ENCODE measurements around the gene B3GALT2. TPM values are rescaled to one million over a fixed set of nuclear protein-coding genes. Genes with fewer than 3 reads are reported as not detected.

The B3GALT2 gene
- total and polyA plus RNA-seq, 2 of the 8 experiments (the other 6 are each of a cell fraction or from before 2014, with no cell fraction given): not detected

GRCh38 chr1:193156822-193157142 is 29.6 kb downstream of the B3GALT2 start:
- H3K79me1 ChIP-seq (ENCODE audit: low read depth, low read length): no peaks in the 10 kb centered on the region
- no peak overlapping the region for H3K4ac ChIP-seq (replicated peaks; ENCODE audit: insufficient read length, low read depth, low read length)
- H3K9ac ChIP-seq (replicated peaks in 1 of 4; ENCODE audit: extremely low read depth in 1 of 4, low read depth in 3 of 4, low read length in 3 of 4): peak overlapping the region in 1 of 4 experiments; percentile 8; a peak in 1 of 7 replicates
- H4K5ac ChIP-seq (ENCODE audit: insufficient read length, low read depth, low read length): no peak overlapping the region
- H3K14ac ChIP-seq (ENCODE audit: insufficient read length): no peak overlapping the region
- no peaks in the 10 kb centered on the region for H3K27me3 ChIP-seq (replicated peaks in 1 of 4; ENCODE audit: control insufficient read depth in 3 of 4, extremely low read depth in 1 of 4, insufficient read depth in 3 of 4, low read length in 3 of 4)
- CTCF ChIA-PET (ENCODE audit: partially characterized antibody): interaction anchor here (0.9 to 1.4 kb wide), 4 partner anchors 13 to 682 kb away, joined by 3 to 5 read pairs (median 3); no protein-coding TSS in a partner anchor
- WGBS, 2 experiments (ENCODE audit: extremely low coverage in 1 of 2, insufficient coverage in 1 of 2, insufficient read length in 1 of 2, insufficient replicate concordance in 2 of 2, low coverage in 1 of 2, low lambda C conversion rate in 2 of 2, missing lambda C conversion rate in 1 of 2): 97% methylated on average over 3 of the region's 3 CpGs; no CpG with 5 or more reads in 1 of the 2 experiments
- no peak overlapping the region for H2AK5ac ChIP-seq (ENCODE audit: low read depth, low read length)
- H2BK20ac ChIP-seq (ENCODE audit: low read length): no peak overlapping the region
- H3K27ac ChIP-seq (ENCODE audit: low read depth, low read length): no peak overlapping the region
- no peak for TF ChIP-seq NRF1 (IDR thresholded peaks at IDR 0.05; ENCODE audit: low read depth, low read length)
- no peak for TF ChIP-seq RNF2 (IDR thresholded peaks at IDR 0.05; ENCODE audit: borderline replicate concordance, low read depth, low read length, missing control alignments, poor library complexity, severe bottlenecking)
- no peak for TF ChIP-seq GABPA (IDR thresholded peaks at IDR 0.05; ENCODE audit: borderline replicate concordance, insufficient read depth, low read length)
- TF ChIP-seq BACH1 (IDR thresholded peaks at IDR 0.05; ENCODE audit: low read length): no peak
- no peak for TF ChIP-seq SP4 (IDR thresholded peaks at IDR 0.05; ENCODE audit: low read length)
- no peak for TF ChIP-seq CHD1 (IDR thresholded peaks at IDR 0.05; ENCODE audit: low read depth, low read length)
- no peak for TF ChIP-seq RAD21 (IDR thresholded peaks at IDR 0.05 in 1 of 2, conservative IDR thresholded peaks at IDR 0.05 in 1 of 2; ENCODE audit: low read depth in 2 of 2, low read length in 2 of 2)
- TF ChIP-seq EP300 (IDR thresholded peaks at IDR 0.05; ENCODE audit: borderline replicate concordance in 1 of 2, low read depth in 2 of 2, low read length in 2 of 2): no peak
- TF ChIP-seq CTCF (IDR thresholded peaks at IDR 0.05; ENCODE audit: control extremely low read depth in 1 of 3, insufficient read depth in 1 of 3, low read depth in 1 of 3, low read length in 3 of 3): no peak
- no peak overlapping the region for H2BK5ac ChIP-seq (ENCODE audit: low read depth, low read length)
- H4K20me1 ChIP-seq (replicated peaks in 1 of 2; ENCODE audit: control insufficient read depth in 1 of 2, insufficient read depth in 2 of 2, low read length in 2 of 2): no peaks in the 10 kb centered on the region
- no peaks in the 10 kb centered on the region for H3K4me1 ChIP-seq (replicated peaks in 1 of 4; ENCODE audit: control insufficient read depth in 3 of 4, insufficient read depth in 4 of 4, low read length in 3 of 4)
- no peaks in the 10 kb centered on the region for H3K9me3 ChIP-seq (ENCODE audit: insufficient read depth in 2 of 2, low read depth in 1 of 2, low read length in 1 of 2)
- H3K23ac ChIP-seq (ENCODE audit: insufficient read length): no peak overlapping the region
- FAIRE-seq (no peak), DNase-seq (ENCODE audit: low read depth in 1 of 2, low spot score in 2 of 2) (no peak)
- no peak overlapping the region for H4K91ac ChIP-seq (replicated peaks; ENCODE audit: insufficient read length, low read length)
- no peak overlapping the region for H2AFZ ChIP-seq (ENCODE audit: low read length)
- H3K36me3 ChIP-seq (ENCODE audit: control insufficient read depth in 2 of 4, insufficient read depth in 4 of 4, low read length in 3 of 4): peaks cover 0 to 21% (median 6%) of the 10 kb centered on the region in 4 experiments; a peak in 4 of 8 replicates
- no peaks in the 10 kb centered on the region for H3K23me2 ChIP-seq (ENCODE audit: low read depth, low read length)
- no peak overlapping the region for H2BK15ac ChIP-seq (ENCODE audit: low read length)
- H3K56ac ChIP-seq (replicated peaks; ENCODE audit: insufficient read length, low read depth, low read length): no peak overlapping the region
- H3K18ac ChIP-seq (ENCODE audit: extremely low read depth, low read length): no peak overlapping the region
- POLR2A ChIA-PET (ENCODE audit: partially characterized antibody): no interaction called here
- H3K79me2 ChIP-seq (ENCODE audit: control insufficient read depth in 1 of 2, insufficient read depth in 2 of 2, low read length in 2 of 2): peaks cover 0 to 8% of the 10 kb centered on the region in 2 experiments; a peak in 1 of 4 replicates
- no peak overlapping the region for H3K4me3 ChIP-seq (ENCODE audit: extremely low read depth in 1 of 4, insufficient read depth in 2 of 4, low read depth in 3 of 4, low read length in 4 of 4)
- no peak overlapping the region for H3K4me2 ChIP-seq (ENCODE audit: insufficient read depth in 1 of 2, low read depth in 2 of 2, low read length in 2 of 2)
- H2BK12ac ChIP-seq (ENCODE audit: low read depth, low read length): no peak overlapping the region
- H2BK120ac ChIP-seq (replicated peaks; ENCODE audit: low read depth, low read length): no peak overlapping the region
- no peak overlapping the region for H4K8ac ChIP-seq (ENCODE audit: extremely low read depth, insufficient read depth, low read length)
